CD14-positive monocyte (primary cell): ENCODE data around the gene TRMT112. TPM values are rescaled to one million over a fixed set of nuclear protein-coding genes. Genes with fewer than 3 reads are reported as not detected.
A peak's percentile ranks its signal among the peaks of the same experiment; 100 is the strongest.

Source experiments
- DNase-seq, 3 donors: peaks; one replicate each; pipeline ENCODE4 v3.0.0-alpha.2; 2011 to 2022
- H2AFZ ChIP-seq: 2 replicates; pipeline ENCODE4 v1.6.0; 2012; ENCODE audit warnings: mild to moderate bottlenecking, low read depth, low read length, inconsistent platforms; ENCODE audit not compliant: insufficient read depth, poor library complexity, severe bottlenecking
- H3K27ac ChIP-seq, 2 donors: 1 replicate in 1 of 2; 2 replicates in 1 of 2; pipeline ENCODE4 v1.5.1; 2012 to 2013; ENCODE audit warnings: low read length in 2 of 2, control low read depth in 1 of 2, inconsistent platforms in 1 of 2, low read depth in 1 of 2, mild to moderate bottlenecking in 1 of 2
- H3K27me3 ChIP-seq, 2 donors: one replicate each; pipeline versions ENCODE4 v1.6.0 to v1.6.1; 2011 to 2013; ENCODE audit warnings: low read length in 2 of 2; ENCODE audit not compliant: control insufficient read depth in 2 of 2, insufficient read depth in 2 of 2
- H3K36me3 ChIP-seq, 2 donors: replicated peaks in 1 of 2; 1 replicate in 1 of 2; 2 replicates in 1 of 2; pipeline versions ENCODE4 v1.5.1 to v1.6.1; 2012 to 2013; ENCODE audit warnings: low read length in 2 of 2, control low read depth in 1 of 2, inconsistent platforms in 1 of 2, mild to moderate bottlenecking in 1 of 2; ENCODE audit not compliant: insufficient read depth in 2 of 2, control insufficient read depth in 1 of 2
- H3K4me1 ChIP-seq, 2 donors: 1 replicate in 1 of 2; 2 replicates in 1 of 2; pipeline versions ENCODE4 v1.5.1 to v1.6.1; 2012 to 2013; ENCODE audit warnings: low read length in 2 of 2, control low read depth in 1 of 2, inconsistent platforms in 1 of 2, mild to moderate bottlenecking in 1 of 2, moderate library complexity in 1 of 2; ENCODE audit not compliant: insufficient read depth in 2 of 2, control insufficient read depth in 1 of 2
- H3K4me2 ChIP-seq: replicated peaks from 2 replicates; pipeline ENCODE3; 2012; ENCODE audit warnings: low read length, moderate library complexity, mild to moderate bottlenecking; ENCODE audit not compliant: poor library complexity, severe bottlenecking; ENCODE audit errors: extremely low read depth
- H3K4me3 ChIP-seq, 3 experiments: fragments of 200-600 bp in 1 of 3; sonication (generic) in 1 of 3; replicated peaks in 1 of 3; 1 replicate in 2 of 3; 2 replicates in 1 of 3; pipeline ENCODE4 v1.5.1; 2011 to 2013; ENCODE audit warnings: low read length in 3 of 3, mild to moderate bottlenecking in 3 of 3, control low read depth in 2 of 3, low read depth in 2 of 3, inconsistent platforms in 1 of 3, moderate library complexity in 1 of 3
- H3K79me2 ChIP-seq: 2 replicates; pipeline ENCODE4 v1.6.0; 2012; ENCODE audit warnings: mild to moderate bottlenecking, control low read depth, inconsistent platforms, low read length, moderate library complexity; ENCODE audit not compliant: insufficient read depth
- H3K9ac ChIP-seq: 2 replicates; pipeline ENCODE4 v1.6.0; 2017; ENCODE audit warnings: low read length, mild to moderate bottlenecking; ENCODE audit not compliant: insufficient read depth, poor library complexity, severe bottlenecking
- H3K9me3 ChIP-seq, 2 donors: replicated peaks in 1 of 2; 1 replicate in 1 of 2; 2 replicates in 1 of 2; pipeline versions ENCODE4 v1.5.1 to v1.6.1; 2012 to 2013; ENCODE audit warnings: low read length in 2 of 2, control low read depth in 1 of 2; ENCODE audit not compliant: control insufficient read depth in 1 of 2, insufficient read depth in 1 of 2
- H4K20me1 ChIP-seq: 2 replicates; pipeline ENCODE4 v1.6.0; 2012; ENCODE audit warnings: mild to moderate bottlenecking, low read length, control low read depth, moderate library complexity; ENCODE audit not compliant: insufficient read depth
- H3K27ac Mint-ChIP-seq, 7 donors: one replicate each; pipeline ENCODE4 v1.8.0; 2020; ENCODE audit warnings: mild to moderate bottlenecking in 7 of 7, mixed read lengths in 7 of 7, moderate library complexity in 6 of 7, inconsistent platforms in 2 of 7
- H3K27me3 Mint-ChIP-seq, 3 donors: one replicate each; pipeline ENCODE4 v1.8.0; 2021 to 2022; ENCODE audit warnings: low read depth in 3 of 3, mild to moderate bottlenecking in 3 of 3, mixed read lengths in 3 of 3, moderate library complexity in 3 of 3, inconsistent platforms in 1 of 3
- H3K36me3 Mint-ChIP-seq, 2 donors: one replicate each; pipeline ENCODE4 v1.8.0; 2020; ENCODE audit warnings: mixed read lengths in 2 of 2, inconsistent platforms in 1 of 2, mild to moderate bottlenecking in 1 of 2
- H3K4me1 Mint-ChIP-seq: one replicate; pipeline ENCODE4 v1.8.0; 2020; ENCODE audit warnings: mild to moderate bottlenecking, mixed read lengths
- H3K4me3 Mint-ChIP-seq, 2 donors: one replicate each; pipeline ENCODE4 v1.8.0; 2020; ENCODE audit warnings: mild to moderate bottlenecking in 2 of 2, mixed read lengths in 2 of 2, moderate library complexity in 1 of 2
- H3K9me3 Mint-ChIP-seq, 7 donors: one replicate each; pipeline ENCODE4 v1.8.0; 2020 to 2022; ENCODE audit warnings: mixed read lengths in 7 of 7, mild to moderate bottlenecking in 6 of 7, moderate library complexity in 6 of 7, inconsistent platforms in 2 of 7
- CTCF ChIP-seq: fragments of 200-600 bp; IDR thresholded peaks from one replicate; pipeline ENCODE4 v1.8.0; 2022; ENCODE audit warnings: antibody characterized with exemption, mild to moderate bottlenecking
- WGBS: methylation state at CpG from one replicate; pipeline ENCODE4 v1.1.5; 2013; ENCODE audit warnings: missing lambda C conversion rate; ENCODE audit not compliant: insufficient coverage; 5-methylcytosine and 5-hydroxymethylcytosine counted together
- intact Hi-C, 2 donors: fragments of 100-400 bp; cut with micrococcal nuclease; formaldehyde crosslinking; loops; one replicate each; pipeline versions ENCODE4 v1.15.0 to v1.15.1; 2023
- polyA plus RNA-seq, 3 donors: library from polyadenylated mRNA; depleted of rRNA in 1 of 3; unstranded in 2 of 3; stranded (reverse) in 1 of 3; fragments of 300-500 nt in 2 of 3; fragments of >200 nt in 1 of 3; fragmentation: Illumina TruSeq in 2 of 3; gene quantifications; 1 replicate in 2 of 3; 2 replicates in 1 of 3; pipeline ENCODE4 v1.2.3, GENCODE V29; 2012 to 2021

Gene TRMT112
- polyA plus RNA-seq, 3 donors: 162 to 298 (median 254) TPM

- Histone ChIP-seq H4K20me1 (no peaks in the 10 kb centered on the region), H3K4me2 (no peak overlapping the region), H3K9me3 (no peaks in the 10 kb centered on the region), H3K9ac (no peak overlapping the region), H3K4me3 (no peak overlapping the region), H3K27me3 (no peaks in the 10 kb centered on the region), H3K36me3 (peaks cover 4 to 17% of the 10 kb centered on the region in 2 donors), H3K79me2 (peaks cover 5% of the 10 kb centered on the region), H3K27ac (no peak overlapping the region), H3K4me1 (peaks cover 20 to 24% of the 10 kb centered on the region in 2 donors), H2AFZ (no peak overlapping the region)
- DNase-seq: no peak
- intact Hi-C loops: no loop called here
- TF ChIP-seq CTCF: no peak
- Mint-ChIP-seq H3K9me3 (no peaks in the 10 kb centered on the region), H3K4me1 (peaks cover 24% of the 10 kb centered on the region), H3K36me3 (peaks cover 20 to 29% of the 10 kb centered on the region in 2 donors), H3K27ac (no peak overlapping the region), H3K27me3 (peaks cover 0 to 1% (median 1%) of the 10 kb centered on the region in 3 donors), H3K4me3 (no peak overlapping the region)
- WGBS: 96% methylated on average over 18 of the region's 22 CpGs
These were observed 35.2 kb downstream of the TRMT112 start for GRCh38 chr11:64281957-64282770.

GRCh38 chr11:64278576-64279190 is 38.7 kb downstream of the TRMT112 start:
- H3K9ac ChIP-seq: no peak overlapping the region
- H3K4me1 Mint-ChIP-seq: peaks cover 10% of the 10 kb centered on the region
- DNase-seq: no peak

More at GRCh38 chr11:64278576-64279190, 38.7 kb downstream of the TRMT112 start:
- H3K9me3 ChIP-seq: no peaks in the 10 kb centered on the region
- no peak overlapping the region for H3K4me3 ChIP-seq
- H3K4me3 Mint-ChIP-seq: no peak overlapping the region
- peak overlapping the region in 1 of 7 donors; percentile 39 for H3K27ac Mint-ChIP-seq
- H3K79me2 ChIP-seq: no peaks in the 10 kb centered on the region
- H3K27me3 ChIP-seq: no peaks in the 10 kb centered on the region
- H2AFZ ChIP-seq: no peak overlapping the region
- peaks cover 27 to 43% of the 10 kb centered on the region in 2 donors for H3K36me3 Mint-ChIP-seq
- H3K4me1 ChIP-seq: peaks cover 3 to 6% of the 10 kb centered on the region in 2 donors
- peaks cover 4 to 25% of the 10 kb centered on the region in 2 donors for H3K36me3 ChIP-seq
- no peak for TF ChIP-seq CTCF
- H3K27ac ChIP-seq: no peak overlapping the region
- H3K27me3 Mint-ChIP-seq: peaks cover 0 to 1% (median 0%) of the 10 kb centered on the region in 3 donors
- no peaks in the 10 kb centered on the region for H3K9me3 Mint-ChIP-seq
- no peaks in the 10 kb centered on the region for H4K20me1 ChIP-seq
- 98% methylated on average over 7 of the region's 8 CpGs for WGBS
- intact Hi-C loops: no loop called here
- no peak overlapping the region for H3K4me2 ChIP-seq
